Activated CD4-positive, alpha-beta T cell treated with anti-CD3 and anti-CD28 coated beads, Interleukin-2, amount 50 U/mL, for 1 hour (primary cell): ENCODE data around the gene PPP1R15B.

Experiments used
- DNase-seq: peaks from one replicate; pipeline ENCODE4 v3.0.0-alpha.2; 2020

Gene PPP1R15B

DNA sequence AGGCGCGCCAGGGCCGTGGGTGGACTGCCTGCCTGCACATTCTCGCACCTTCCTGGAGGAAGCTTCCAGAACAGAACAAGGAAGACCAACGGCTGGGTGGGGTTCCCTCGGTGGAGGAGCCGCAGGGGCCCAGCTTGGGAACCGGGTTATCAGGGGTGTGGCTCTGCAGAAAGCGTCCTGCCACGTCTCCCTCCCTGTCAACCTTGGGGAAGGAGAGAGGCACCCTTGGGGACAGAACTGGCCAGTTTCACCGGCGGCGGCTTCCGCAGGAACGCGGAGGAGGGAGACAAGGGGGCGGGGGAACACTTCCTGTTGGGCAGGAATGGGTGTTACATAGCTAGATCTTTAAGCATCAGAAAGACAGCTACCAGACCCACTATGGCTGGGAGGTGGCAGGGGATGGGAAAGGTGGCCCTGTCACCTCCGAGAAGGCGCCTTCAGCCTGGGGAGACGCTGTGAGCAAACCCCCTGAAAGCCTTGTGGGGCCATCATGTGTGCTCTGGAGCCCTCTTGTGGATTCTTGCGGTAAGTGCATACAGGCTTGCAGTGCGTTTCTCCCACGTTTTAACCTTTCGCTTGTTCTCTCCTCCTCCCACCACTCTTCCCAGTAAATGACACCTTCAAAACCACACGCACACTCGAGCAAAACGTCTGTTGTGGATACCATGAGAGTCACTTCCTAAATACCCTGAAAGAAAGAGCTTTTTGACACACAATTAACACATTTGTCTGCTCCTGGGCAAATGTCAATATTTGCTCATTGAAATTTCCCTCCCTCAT lies 48.1 kb downstream of the PPP1R15B start:
- peak; percentile 65 for DNase-seq

DNA sequence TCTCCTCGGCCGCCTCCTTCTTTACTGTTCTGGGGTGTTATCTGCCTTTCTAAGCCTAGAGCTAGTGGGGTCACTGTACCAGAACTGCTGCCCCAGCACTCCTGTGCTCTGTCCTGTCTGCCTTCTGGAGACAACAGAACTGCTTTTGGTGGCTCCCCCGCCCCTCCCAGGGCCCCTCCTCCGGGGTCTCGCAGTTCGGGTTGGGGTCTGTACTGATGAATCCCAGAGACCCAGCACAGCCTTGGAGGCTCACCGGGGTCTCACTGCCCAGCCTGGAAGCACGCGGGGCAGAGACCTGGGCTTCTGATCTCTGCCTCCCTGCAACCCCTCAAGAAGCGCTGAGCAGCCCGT lies 48.7 kb downstream of the PPP1R15B start:
- DNase-seq, result no peak

DNA sequence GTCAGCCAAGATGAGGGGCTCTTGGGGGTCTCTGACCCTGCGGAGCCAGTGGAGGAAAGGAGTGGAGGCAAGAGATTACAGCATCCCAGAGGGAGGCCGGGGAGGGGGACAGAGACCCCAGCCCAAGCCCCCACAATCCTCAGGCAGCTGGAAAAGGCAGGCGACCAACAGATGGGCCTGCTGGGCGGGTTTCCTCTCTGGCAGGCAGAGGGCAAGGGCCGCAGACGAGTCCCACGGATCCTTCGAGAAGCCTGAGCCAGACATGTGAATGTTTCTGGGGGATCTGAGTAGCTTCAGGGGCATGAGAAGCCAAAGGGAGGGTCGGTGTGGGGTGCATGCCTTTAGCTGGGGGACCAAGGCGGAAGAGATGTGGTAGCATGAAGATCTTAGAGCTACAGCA lies 49.8 kb downstream of the PPP1R15B start:
- no peak for DNase-seq

DNA sequence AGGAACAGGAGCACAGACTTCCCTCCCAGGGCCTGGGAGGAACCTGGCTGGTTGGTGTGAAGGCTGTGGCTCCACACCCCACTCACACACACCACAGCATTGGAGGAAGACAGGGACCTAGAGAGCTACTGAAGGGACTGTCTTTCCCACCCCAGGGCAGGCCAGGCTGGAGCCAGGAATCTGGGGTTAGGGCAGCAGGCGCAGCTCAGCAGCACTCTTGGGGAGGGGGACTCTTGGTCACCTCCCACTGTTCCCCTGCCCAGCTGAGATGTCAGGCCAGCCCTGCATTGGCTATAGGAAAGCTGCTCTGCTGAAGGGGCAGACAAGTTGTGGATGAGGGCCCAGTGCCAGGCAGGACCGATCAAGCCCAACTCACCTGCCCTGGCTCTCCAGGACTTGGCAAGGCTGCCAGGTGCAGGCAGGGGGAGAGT lies 50.3 kb downstream of the PPP1R15B start:
- DNase-seq, result no peak

DNA sequence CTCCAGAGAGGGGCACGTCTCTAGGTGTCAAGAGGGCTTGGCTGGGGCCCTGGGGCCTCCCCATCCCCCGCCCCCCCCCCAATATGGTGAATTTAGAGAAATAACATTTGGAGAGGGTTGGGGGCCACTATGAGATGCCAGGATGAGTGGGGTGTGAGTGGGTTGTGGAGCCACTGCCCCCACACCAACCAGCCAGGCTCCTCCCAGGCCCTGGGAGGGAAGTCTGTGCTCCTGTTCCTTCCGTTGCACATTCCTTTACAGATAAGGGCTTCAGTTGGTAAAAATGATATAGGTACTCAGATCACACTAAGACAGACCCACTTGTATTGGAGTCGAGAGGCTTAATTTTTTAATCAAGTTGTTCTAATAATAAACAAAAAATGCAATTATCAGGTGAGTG lies 51.3 kb downstream of the PPP1R15B start:
- no peak for DNase-seq

DNA sequence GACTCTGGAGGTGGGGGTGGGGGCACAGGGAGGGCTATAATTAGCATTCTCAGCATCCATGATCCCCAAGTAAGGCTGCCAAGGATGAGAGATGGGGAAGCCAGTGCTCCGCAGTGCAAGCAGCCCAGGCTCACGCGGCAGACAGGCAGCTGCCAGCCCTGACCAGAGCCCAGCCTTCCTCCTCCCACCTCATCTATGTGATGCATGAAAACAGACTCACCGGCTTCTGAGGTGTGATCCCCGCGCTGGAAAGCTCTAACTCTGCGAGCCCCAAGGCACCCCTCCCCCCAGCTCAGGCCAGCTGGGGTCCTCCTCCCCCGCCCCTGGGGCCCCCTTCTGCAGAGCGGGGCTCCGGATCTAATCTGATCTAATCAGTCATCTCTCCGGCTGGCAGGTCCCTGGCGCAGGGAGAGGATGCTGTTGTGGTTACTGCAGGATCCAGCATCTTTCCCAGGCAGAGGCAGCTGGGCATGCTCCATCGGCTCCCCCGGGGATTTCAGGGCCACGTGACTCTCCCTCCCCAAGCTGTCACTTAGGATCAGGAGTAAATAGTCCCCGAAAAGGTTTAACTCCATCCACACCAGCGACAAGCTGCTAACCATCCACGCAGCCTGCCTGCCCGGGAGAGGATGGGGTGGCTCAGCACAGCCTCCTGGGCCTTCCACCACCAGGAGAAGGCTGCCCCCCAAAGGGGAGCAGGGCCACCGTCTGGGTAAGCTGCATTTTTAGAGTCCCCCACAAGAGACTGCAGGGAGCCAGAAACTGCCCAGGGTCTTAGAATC lies 52.0 kb downstream of the PPP1R15B start, which contains the start of gene PLEKHA6:
PLEKHA6 (minus strand) TSS at position 456 of the 782 bp plus-strand sequence. CDS start 86,202 bp downstream, outside the sequence.
- no peak for DNase-seq

DNA sequence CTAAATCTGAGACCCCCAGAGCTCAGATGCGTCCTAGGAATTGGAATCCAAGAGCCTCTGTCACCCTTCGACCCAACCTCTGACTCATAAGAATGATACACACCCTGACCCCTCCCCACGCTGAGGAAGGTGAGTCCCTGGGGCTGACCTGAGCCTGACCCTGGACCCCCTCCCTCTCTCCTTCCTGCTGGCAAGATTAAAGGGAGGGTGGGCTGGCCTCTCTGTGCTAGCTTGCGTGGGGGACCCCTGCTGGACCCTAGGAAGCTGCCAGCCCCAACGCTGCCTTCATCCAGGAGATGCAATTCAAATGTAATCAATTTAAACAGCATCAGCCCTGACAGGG lies 52.5 kb downstream of the PPP1R15B start:
- DNase-seq, result no peak

DNA sequence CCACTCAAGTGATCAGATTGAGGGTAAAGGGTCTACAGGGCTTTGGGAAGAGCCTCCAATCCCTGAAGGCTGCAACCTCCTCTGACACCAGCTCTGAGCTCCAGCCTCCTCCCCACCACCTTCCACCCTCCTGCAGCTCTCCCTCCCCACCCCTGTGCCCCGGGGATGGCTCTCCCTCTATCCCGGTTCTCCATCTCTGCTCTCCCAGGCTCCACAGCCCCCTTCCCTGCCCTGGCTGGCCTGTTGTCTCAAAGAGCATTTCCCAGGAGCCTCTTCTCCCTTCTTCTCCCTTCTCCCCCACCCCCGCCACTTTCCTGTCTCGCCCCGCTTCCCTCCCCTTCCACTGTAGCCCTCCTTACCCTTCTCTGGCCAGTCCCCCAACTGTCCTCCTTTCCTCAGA lies 53.0 kb downstream of the PPP1R15B start:
- DNase-seq, result no peak

DNA sequence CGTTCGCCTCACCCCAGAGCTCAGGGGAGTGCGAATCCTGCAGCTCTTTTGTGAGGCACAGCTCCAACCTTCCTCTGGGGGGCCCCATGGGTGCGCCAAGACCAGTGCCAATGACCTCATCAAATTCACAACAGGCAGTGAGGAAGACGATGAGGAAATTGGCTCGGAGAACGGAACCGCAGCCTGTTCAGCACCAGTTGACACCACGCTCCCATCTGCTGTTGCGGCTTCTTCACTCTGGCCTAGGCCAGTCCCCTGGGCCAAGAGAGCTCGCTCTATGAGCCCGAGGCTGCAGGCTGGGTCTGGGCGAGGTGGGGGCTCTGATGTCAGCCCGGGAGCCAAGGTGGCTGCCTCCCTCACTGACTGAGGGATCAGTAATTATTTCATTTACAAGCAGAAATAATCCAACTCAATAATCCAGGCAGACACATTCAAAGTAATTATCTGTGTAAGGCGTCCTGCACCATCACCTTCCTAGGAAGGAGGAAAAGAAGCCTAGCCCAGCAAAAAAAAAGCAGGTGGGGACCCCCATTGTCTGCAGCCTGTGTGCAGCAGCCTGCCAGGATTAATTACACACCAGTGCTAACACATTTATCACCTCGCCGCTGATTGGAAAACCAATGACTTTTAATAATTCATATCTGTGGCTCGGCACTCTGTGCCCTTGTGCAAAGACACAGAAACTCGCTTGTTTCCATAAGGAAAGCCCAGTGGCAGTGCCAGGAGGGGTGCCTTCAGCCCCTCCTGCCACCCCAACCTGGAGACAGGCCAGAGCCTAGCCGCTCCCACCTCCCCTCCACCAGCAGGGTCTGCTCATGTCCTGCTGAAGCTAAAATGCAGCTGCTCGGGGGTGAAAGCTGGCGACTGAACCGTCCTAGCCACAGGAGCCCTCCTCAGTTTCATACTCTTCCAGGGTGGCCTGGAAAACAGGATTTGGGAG lies 53.8 kb downstream of the PPP1R15B start:
- no peak for DNase-seq

DNA sequence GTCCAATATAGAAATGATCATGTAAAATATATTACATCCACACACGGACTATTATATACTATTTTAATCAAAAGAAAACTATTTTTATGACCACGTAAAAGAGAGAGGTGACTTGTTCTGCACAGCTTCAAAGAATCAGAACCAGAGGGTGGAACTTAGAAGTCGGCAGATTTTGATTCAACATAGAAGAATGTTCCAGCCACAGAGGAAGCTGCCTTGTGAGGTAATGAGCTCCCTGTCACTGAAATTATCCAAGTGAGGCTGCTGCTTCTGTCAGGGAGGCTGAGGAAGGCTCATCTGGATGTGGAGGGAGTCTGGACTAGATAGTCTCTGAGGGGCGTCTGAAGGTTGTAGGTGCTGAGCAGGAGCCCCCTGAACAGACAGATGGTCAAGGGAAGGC lies 54.6 kb downstream of the PPP1R15B start:
- DNase-seq, result no peak

DNA sequence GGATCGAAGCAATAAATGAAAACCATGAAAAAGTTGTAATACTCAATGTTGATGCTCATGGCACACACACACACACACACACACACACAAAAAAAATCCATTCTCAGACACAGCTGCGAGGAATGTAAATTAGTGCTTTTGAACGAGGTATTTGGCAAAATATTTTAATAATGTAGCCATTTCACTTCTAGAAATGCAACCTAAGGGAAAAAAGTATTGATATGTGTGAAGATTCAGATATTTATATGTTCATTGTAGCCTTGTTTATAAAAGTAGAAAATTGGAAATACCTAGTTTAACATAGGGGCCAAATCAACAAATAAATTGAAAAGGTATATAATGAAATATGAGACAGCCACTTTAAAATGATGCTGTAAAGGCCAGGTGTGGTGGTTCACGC lies 55.7 kb downstream of the PPP1R15B start:
- no peak for DNase-seq

DNA sequence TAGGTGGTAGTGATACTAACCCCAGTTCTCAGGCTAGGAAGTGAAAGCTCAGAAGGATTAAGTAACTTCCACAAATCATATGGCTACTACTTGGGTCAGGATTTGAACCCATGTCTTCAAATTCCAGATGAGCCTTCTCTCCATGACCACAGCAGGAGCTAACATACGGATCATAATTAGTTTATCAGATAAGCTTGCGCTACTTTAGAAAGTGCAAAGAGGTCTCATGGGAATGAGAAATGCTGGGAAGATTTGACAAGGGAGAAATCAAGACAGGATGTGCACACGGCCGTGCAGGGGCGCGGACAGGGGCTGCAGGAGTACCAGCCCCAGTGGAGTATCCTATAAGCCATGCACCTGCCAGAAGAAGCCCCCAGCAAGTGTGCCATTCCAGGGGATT lies 57.0 kb downstream of the PPP1R15B start:
- no peak for DNase-seq
